CMK (cell line): ENCODE measurements around the gene DHPS.
"Not testable (repeated sequence)": the region's sequence is repeated elsewhere in the genome, so short reads cannot be mapped to it uniquely, and the experiment has no call there.

Experiments used
- DNase-seq: peaks from one replicate; pipeline ENCODE4 v3.0.0-alpha.2; 2010; ENCODE audit warnings: low read depth

The DHPS gene

DNA sequence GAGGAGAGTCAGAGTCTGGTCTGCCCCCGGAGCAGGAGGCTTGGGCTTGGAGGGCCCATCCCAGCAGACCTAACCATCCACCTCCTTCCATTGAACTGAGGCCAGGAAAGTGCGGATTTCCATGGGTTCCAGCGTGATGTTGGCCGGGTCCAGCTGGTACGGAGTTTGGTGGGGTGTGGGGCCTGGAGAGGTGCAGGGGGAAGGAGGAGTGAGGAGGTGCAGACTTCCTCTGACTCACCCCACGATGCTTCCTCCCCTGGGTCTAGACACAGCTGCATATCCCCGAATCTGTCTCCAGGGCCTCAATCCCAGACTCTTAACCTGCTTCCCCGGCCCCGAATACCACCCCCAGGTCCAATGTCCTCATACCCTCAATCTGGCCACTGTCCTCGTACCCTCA, 35.1 kb downstream of the DHPS start:
- no peak for DNase-seq

DNA sequence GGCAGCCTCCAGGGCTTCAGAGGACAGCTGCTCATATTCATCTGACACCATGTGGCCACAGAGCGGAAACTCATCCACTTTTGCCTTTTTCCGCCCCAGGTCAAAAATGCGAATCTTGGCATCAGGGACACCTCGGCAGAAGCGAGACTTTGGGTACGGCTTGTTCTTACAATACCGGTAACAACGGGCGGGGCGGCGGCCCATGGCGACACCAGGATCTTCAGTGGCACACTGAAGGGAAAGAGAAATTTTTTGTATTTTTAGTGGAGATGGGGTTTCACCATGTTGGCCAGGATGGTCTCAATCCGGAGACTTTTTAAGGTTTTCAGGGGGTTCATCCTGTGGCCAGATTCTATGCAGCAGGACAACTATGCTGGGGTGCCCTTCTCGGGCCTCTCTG, 38.0 kb downstream of the DHPS start:
- DNase-seq, result not testable (repeated sequence)

DNA sequence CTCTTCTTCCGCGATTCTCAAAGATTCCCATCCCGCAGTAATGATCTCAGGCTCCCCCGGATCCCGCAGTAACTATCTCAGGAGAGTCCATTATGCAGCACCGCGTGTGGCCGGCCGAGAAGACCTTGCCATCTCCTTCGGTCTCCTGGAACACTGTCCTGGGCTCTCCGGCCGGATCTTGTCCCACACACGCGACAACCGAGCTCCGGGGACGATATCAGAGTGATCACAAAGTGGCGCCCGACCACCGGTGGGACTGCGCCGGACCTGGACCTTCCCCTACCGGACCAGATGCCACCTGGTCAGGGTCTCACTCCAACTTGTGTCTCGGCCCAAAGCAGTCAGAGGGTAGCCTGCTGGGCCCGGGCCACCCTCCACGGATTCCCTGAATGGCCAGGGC, 39.2 kb downstream of the DHPS start:
- no peak for DNase-seq

DNA sequence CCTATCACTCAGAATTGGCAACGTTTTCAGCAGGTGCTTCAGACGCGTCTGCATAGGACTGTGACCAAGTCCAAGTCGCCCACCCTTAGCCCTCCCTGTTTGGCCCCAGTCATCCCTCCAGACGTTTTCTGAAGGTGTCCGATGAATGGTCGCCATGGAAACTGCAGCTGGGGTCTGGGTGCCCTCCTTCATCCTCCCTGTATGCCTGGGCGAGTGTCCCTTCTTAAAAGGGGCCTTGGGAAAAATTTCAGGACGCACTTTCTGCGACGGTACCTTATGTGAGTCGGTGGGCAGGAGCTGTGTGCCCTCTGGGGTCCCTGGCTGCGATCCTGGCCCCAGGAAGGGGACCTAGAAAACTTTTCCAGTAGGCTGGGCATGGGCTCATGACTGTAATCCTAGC, 40.2 kb downstream of the DHPS start:
- no peak for DNase-seq

DNA sequence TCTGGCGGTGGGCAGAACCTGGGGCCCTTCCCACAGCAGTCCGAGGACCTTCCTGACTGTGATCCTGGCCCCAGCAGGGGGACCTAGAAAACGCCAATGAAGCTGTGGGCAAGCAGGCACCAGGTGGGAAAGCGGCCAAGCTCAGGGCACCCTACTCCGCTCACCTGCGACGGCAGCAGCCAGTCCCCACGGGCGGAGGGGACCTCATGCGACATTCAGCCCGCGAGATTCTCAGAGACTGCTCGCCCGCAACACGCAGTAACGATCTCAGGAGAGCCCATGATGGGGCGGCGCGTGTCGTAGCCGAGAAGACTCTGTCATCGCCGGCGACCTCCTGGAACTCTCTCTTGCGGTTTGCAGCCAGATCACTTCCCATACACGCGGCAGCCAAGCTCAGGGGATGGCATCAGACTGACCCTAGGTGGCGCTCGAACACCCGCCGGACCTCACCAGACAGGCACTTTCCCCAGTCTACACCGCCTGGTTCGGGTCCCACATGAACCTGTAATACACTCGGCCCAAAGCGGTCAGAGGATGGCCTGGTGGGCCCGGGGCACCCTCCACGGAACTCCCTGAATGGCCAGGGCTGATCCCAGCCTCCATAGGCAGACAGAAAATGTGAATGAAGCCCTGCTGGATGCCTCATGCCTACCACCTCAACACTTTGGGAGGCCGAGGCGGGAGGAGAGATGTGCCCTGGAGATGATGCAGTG, 41.6 kb downstream of the DHPS start:
- peak; percentile 79 for DNase-seq

DNA sequence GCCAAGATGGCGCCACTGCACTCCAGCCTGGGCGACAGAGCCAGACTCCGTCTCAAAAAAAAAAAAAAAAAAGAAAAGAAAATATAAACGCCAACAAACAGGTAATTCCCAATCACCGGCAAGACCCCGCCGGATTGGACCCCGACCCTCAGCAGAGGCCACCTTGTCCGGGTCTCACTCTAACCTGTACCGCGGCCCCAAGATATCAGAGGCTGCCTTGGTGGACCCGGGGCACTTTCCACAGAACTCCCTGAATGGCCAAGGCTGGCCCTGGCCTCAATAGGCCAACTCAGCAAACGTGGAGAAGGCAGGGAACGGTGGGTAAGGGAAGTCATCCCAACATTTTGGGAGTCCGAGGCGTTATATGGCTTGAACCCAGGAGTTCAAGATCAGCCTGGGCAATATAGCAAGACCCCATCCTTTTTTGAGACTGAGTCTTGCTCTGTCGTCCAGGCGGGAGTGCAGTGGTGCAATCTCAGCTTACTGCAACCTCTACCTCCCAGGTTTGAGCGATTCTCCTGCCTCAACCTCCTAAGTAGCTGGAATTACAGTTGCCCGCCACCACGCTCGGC, 43.0 kb downstream of the DHPS start:
- no peak for DNase-seq

DNA sequence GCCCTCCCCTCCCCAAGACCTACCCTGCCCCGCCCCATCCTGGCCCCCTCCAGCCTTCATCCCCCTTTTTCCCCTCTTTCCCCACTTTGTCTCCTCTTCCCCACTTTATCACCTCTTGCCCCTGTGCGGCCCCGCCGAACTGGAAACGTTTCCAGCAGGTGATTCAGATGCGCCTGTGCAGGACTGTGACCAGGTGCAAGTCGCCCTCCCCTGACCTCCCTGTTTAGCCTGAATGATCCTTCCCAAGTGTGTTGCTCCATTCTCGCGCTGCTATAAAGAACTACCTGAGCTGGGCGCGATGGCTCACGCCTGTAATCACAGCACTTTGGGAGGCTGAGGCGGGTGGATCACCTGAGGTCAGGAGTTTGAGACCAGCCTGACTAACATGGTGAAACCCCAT, 45.0 kb downstream of the DHPS start:
- DNase-seq, result no peak

DNA sequence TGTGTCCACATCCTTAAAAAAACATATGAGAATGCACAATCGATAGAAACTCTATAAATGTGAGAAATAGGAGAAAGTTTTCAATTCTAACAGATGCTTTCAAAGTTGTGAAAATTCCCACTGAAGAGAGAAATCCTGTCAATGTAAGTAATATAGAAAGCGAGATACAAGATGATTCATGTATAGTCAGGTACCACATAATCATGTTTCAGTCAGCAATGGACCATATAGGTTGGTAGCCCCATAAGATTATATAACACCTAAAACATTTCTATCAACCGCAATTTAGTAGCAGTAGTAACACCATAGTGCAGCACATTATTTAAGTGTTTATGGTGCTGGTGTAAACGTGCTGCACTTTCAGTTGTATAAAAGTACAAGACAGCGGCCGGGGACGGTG, 52.5 kb downstream of the DHPS start:
- DNase-seq, result no peak

DNA sequence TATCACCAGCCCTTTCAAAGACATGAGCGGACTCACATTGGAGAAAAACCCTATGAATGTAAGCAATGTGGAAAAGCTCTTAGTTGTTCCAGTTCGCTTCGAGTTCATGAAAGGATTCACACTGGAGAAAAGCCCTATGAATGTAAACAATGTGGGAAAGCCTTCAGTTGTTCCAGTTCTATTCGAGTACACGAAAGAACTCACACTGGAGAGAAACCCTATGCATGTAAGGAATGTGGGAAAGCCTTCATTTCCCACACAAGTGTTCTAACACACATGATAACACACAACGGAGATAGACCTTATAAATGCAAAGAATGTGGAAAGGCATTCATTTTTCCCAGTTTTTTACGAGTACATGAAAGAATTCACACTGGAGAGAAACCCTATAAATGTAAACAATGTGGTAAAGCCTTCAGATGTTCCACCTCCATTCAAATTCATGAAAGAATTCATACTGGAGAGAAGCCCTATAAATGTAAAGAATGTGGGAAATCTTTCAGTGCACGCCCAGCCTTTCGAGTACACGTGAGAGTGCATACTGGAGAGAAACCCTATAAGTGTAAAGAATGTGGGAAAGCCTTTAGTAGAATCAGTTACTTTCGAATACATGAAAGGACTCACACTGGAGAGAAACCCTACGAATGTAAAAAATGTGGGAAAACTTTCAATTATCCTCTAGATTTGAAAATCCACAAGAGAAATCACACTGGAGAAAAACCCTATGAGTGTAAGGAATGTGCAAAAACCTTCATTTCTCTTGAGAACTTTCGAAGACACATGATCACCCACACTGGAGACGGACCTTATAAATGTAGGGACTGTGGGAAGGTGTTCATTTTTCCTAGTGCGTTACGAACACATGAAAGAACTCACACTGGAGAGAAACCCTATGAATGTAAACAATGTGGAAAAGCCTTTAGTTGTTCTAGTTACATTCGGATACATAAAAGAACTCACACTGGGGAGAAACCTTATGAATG, 53.3 kb downstream of the DHPS start:
- DNase-seq, result no peak

DNA sequence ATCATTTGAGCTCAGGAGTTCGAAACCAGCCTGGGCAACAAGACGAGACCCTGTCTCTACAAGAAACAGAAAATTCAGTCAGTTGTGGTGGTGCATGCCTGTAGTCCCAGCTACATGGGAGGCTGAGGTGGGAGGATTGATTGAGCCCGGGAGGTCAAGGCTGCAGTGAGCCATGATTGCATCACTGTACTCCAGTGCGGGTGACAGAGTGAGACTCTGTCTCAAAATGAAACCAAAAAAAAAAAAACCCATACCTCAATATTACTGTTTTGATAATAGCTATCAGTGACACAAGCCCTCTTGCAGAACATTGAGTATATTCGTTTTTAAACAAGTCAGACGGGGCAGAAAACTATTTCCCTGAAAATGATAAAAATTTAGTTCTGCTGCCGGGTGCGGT, 54.7 kb downstream of the DHPS start:
- no peak for DNase-seq
